ENCODE results near the gene RUVBL1. TPM values are rescaled to one million over a fixed set of nuclear protein-coding genes. Genes with fewer than 3 reads are reported as not detected.

RUVBL1 gene
- total and polyA plus RNA-seq, 8 donors = 3.7 to 13.3 (median 10.0) TPM

DNA sequence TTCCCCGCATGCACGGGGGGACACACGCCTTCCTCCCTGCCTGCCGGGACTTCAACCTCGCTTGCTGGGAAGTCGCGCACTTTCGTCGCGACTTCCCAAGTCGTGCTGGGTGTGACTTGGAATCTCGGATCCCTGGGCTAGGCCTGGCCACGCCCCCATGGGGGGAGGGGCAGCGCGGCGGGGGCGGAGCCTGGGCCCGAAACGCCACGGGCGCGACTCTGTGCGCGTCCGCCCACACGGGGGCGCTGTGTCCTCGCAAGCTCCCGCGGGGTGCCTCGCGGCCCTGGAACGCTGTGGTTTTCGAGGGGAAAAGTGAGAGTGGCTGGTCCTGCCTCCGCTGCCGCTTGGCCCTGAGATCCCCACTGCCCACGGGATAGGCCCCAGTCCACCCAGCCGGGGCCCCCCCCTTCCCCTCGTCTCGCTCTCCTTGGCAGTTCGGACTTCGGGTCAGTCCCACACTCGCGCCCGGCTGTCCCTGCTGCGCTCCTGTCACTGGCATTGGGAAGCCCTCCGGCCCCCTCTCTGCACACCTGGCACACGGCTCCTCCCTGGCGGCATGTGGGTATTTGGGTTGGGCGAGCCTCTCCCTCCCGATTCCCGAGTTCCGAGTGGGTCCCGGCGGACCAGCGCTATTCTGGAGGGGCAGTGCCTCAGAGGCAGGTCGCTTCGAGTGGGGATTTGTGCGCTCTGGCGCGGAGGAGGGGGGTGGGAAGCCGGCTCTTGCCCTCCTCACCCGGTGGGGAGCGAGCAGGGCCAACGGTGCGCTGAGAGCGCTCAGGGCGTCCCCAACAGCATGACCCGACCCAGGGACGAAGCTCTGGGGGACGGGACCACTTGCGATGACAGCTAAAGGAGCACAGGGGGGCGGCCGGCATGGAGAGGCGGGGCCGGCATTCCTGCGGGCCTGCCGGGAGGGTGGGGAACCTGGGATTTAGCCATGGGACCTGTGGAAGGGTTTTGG is 47.8 kb downstream of the RUVBL1 start:
- intact Hi-C loops (cut with DNase I) = loop anchor here in 1 of 3 donors (5.0 kb wide), 1 partner anchor 56 kb away; no protein-coding TSS in a partner anchor
- 19 to 20% methylated on average over 65 to 78 of the region's 78 CpGs for WGBS, 2 donors
- Histone ChIP-seq H3K9me3 (no peaks in the 10 kb centered on the region), H3K36me3 (peaks cover 0 to 5% (median 2%) of the 10 kb centered on the region in 3 donors), H3K27ac (peak overlapping the region in 3 of 4 donors; percentile 20 to 55 (median 25)), H3K27me3 (no peaks in the 10 kb centered on the region), H3K4me3 (peak overlapping the region in 3 of 4 donors; percentile 18 to 44 (median 31)), H3K4me1 (peaks cover 3 to 8% (median 7%) of the 10 kb centered on the region in 3 donors)
- TF ChIP-seq, protein P1, sequence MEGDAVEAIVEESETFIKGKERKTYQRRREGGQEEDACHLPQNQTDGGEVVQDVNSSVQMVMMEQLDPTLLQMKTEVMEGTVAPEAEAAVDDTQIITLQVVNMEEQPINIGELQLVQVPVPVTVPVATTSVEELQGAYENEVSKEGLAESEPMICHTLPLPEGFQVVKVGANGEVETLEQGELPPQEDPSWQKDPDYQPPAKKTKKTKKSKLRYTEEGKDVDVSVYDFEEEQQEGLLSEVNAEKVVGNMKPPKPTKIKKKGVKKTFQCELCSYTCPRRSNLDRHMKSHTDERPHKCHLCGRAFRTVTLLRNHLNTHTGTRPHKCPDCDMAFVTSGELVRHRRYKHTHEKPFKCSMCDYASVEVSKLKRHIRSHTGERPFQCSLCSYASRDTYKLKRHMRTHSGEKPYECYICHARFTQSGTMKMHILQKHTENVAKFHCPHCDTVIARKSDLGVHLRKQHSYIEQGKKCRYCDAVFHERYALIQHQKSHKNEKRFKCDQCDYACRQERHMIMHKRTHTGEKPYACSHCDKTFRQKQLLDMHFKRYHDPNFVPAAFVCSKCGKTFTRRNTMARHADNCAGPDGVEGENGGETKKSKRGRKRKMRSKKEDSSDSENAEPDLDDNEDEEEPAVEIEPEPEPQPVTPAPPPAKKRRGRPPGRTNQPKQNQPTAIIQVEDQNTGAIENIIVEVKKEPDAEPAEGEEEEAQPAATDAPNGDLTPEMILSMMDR (IDR thresholded peaks at IDR 0.05) = peak; percentile 97 to 99 (median 98)
- DNase-seq = peak; percentile 78 to 99 (median 91)
- ATAC-seq = peak; percentile 82 to 96 (median 90)
- no peak for FAIRE-seq

GRCh38 chr3:128074851-128075521 is 48.6 kb downstream of the RUVBL1 start:
- TF ChIP-seq, protein P1 (IDR thresholded peaks at IDR 0.05) = no peak
- H3K27ac ChIP-seq = peak overlapping the region in 2 of 4 donors; percentile 25 to 55
- no peaks in the 10 kb centered on the region for H3K27me3 ChIP-seq
- ATAC-seq (peak; percentile 10 to 32 (median 14)), FAIRE-seq (no peak), DNase-seq (peak in 2 of 6 donors; percentile 9 to 13)
- WGBS, 2 donors = 5 to 6% methylated on average over 7 of the region's 7 CpGs
- H3K36me3 ChIP-seq = peaks cover 0 to 13% (median 10%) of the 10 kb centered on the region in 3 donors
- no peaks in the 10 kb centered on the region for H3K9me3 ChIP-seq
- H3K4me1 ChIP-seq = peaks cover 3 to 8% (median 7%) of the 10 kb centered on the region in 3 donors
- intact Hi-C loops (cut with DNase I) = loop anchor here in 1 of 3 donors (5.0 kb wide), 1 partner anchor 57 kb away; no protein-coding TSS in a partner anchor
- peak overlapping the region in 2 of 4 donors; percentile 31 to 44 for H3K4me3 ChIP-seq

DNA sequence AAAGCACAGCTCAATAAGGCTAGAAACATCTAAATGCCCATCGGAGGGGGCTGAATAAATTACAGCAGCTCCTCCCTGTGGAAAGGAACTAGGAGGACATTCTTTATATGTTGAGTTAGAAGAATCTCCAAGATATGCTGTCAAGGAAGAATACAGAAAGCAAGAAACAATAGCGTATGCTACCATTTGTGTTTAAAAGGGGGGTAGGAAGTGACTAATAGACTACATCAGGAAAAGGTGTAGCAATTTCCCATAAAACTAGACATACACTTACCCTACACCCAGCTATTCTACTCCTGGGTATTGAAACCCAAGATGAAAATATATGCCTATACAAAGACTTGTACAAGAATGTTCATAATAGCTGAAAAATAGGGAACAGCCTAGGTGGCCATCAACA is 49.8 kb downstream of the RUVBL1 start:
- Histone ChIP-seq H3K4me3 (no peak overlapping the region), H3K36me3 (peaks cover 0 to 22% (median 13%) of the 10 kb centered on the region in 3 donors), H3K4me1 (peaks cover 3 to 8% (median 7%) of the 10 kb centered on the region in 3 donors), H3K27ac (no peak overlapping the region), H3K27me3 (no peaks in the 10 kb centered on the region), H3K9me3 (no peaks in the 10 kb centered on the region)
- intact Hi-C loops (cut with DNase I) = no loop called here
- WGBS, 2 donors = 62 to 82% methylated on average over 2 of the region's 2 CpGs
- TF ChIP-seq, protein P1 (IDR thresholded peaks at IDR 0.05) = no peak
- ATAC-seq = no peak
- DNase-seq = no peak
- FAIRE-seq = no peak

- WGBS, 2 donors = 79 to 80% methylated on average over 6 of the region's 6 CpGs
- TF ChIP-seq, protein P1 (IDR thresholded peaks at IDR 0.05) = no peak
- peaks cover 3 to 8% (median 7%) of the 10 kb centered on the region in 3 donors for H3K4me1 ChIP-seq
- H3K4me3 ChIP-seq = no peak overlapping the region
- DNase-seq (no peak), ATAC-seq (no peak), FAIRE-seq (no peak)
- intact Hi-C loops (cut with DNase I) = no loop called here
- peaks cover 0 to 28% (median 14%) of the 10 kb centered on the region in 3 donors for H3K36me3 ChIP-seq
- no peaks in the 10 kb centered on the region for H3K27me3 ChIP-seq
- H3K9me3 ChIP-seq = no peaks in the 10 kb centered on the region
- H3K27ac ChIP-seq = no peak overlapping the region
These were observed 50.4 kb downstream of the RUVBL1 start for GRCh38 chr3:128073185-128073725.

Data from pancreas (tissue), 10 donors.